ENCODE measurements around the gene ATP2A2. TPM values are rescaled to one million over a fixed set of nuclear protein-coding genes. Genes with fewer than 3 reads are reported as not detected.
"Not testable (repeated sequence)": the region's sequence is repeated elsewhere in the genome, so short reads cannot be mapped to it uniquely, and the experiment has no call there.

Gene ATP2A2
- total RNA-seq, 2 experiments from 2014 or later = 144 to 193 TPM

- no peak overlapping the region for H3K27ac Mint-ChIP-seq
- no peak overlapping the region for H3K4me3 Mint-ChIP-seq
- H3K27me3 Mint-ChIP-seq = no peaks in the 10 kb centered on the region
- H3K9me3 Mint-ChIP-seq (ENCODE audit: low read depth) = no peaks in the 10 kb centered on the region
- peak; percentile 58 for DNase-seq
- peak; percentile 67 for ATAC-seq
- peaks cover 20% of the 10 kb centered on the region for H3K4me1 Mint-ChIP-seq
- CTCF ChIA-PET = interaction anchor here (1.2 kb wide), 1 partner anchor 245 kb away, joined by 3 read pairs; no protein-coding TSS in a partner anchor
- peaks cover 3% of the 10 kb centered on the region for H3K36me3 Mint-ChIP-seq
Observed at GRCh38 chr12:110355073-110355472, 74.0 kb downstream of the ATP2A2 start.

GRCh38 chr12:110358384-110359097, 77.5 kb downstream of the ATP2A2 start:
- H3K27ac Mint-ChIP-seq; H3K9me3 Mint-ChIP-seq (ENCODE audit: low read depth); H3K4me3 Mint-ChIP-seq; H3K27me3 Mint-ChIP-seq; ATAC-seq; H3K36me3 Mint-ChIP-seq; DNase-seq: not testable (repeated sequence)
- H3K4me1 Mint-ChIP-seq = peaks cover 16% of the 10 kb centered on the region
- CTCF ChIA-PET = interaction anchor here (0.6 to 3.3 kb wide), 6 partner anchors 27 to 131 kb away, joined by 3 to 13 read pairs (median 3); no protein-coding TSS in a partner anchor

GRCh38 chr12:110361216-110361615, 80.2 kb downstream of the ATP2A2 start:
- no peak for ATAC-seq

GRCh38 chr12:110365489-110366320, 84.7 kb downstream of the ATP2A2 start:
- no peaks in the 10 kb centered on the region for H3K27me3 Mint-ChIP-seq
- H3K4me3 Mint-ChIP-seq = no peak overlapping the region
- H3K4me1 Mint-ChIP-seq = no peaks in the 10 kb centered on the region
- ATAC-seq = no peak
- H3K9me3 Mint-ChIP-seq (ENCODE audit: low read depth) = no peaks in the 10 kb centered on the region
- DNase-seq = no peak
- CTCF ChIA-PET = interaction anchor here (1.3 to 1.4 kb wide), 2 partner anchors 12 to 66 kb away, joined by 3 to 4 read pairs; no protein-coding TSS in a partner anchor
- no peaks in the 10 kb centered on the region for H3K36me3 Mint-ChIP-seq
- no peak overlapping the region for H3K27ac Mint-ChIP-seq

More at GRCh38 chr12:110361216-110361615, 80.2 kb downstream of the ATP2A2 start:
- Mint-ChIP-seq H3K27me3 (no peaks in the 10 kb centered on the region), H3K27ac (no peak overlapping the region), H3K4me1 (no peaks in the 10 kb centered on the region), H3K9me3 (ENCODE audit: low read depth) (no peaks in the 10 kb centered on the region), H3K36me3 (no peaks in the 10 kb centered on the region), H3K4me3 (no peak overlapping the region)
- CTCF ChIA-PET = interaction anchor here (0.7 kb wide), 1 partner anchor 15 kb away, joined by 4 read pairs; no protein-coding TSS in a partner anchor
- DNase-seq = no peak

GRCh38 chr12:110366321-110367142, 85.5 kb downstream of the ATP2A2 start:
- H3K4me1 Mint-ChIP-seq = no peaks in the 10 kb centered on the region
- H3K4me3 Mint-ChIP-seq = no peak overlapping the region
- H3K27me3 Mint-ChIP-seq = no peaks in the 10 kb centered on the region
- H3K9me3 Mint-ChIP-seq (ENCODE audit: low read depth) = no peaks in the 10 kb centered on the region
- H3K36me3 Mint-ChIP-seq = no peaks in the 10 kb centered on the region
- H3K27ac Mint-ChIP-seq = no peak overlapping the region
- ATAC-seq = peak; percentile 16
- no peak for DNase-seq
- CTCF ChIA-PET = interaction anchor here (1.4 kb wide), 1 partner anchor 65 kb away, joined by 4 read pairs; no protein-coding TSS in a partner anchor

- no peak overlapping the region for H3K27ac Mint-ChIP-seq
- DNase-seq (no peak), ATAC-seq (no peak)
- H3K36me3 Mint-ChIP-seq = peaks cover 3% of the 10 kb centered on the region
- H3K27me3 Mint-ChIP-seq = no peaks in the 10 kb centered on the region
- H3K9me3 Mint-ChIP-seq (ENCODE audit: low read depth) = no peaks in the 10 kb centered on the region
- no peak overlapping the region for H3K4me3 Mint-ChIP-seq
- CTCF ChIA-PET = interaction anchor here (1.1 kb wide), 1 partner anchor 83 kb away, joined by 3 read pairs; the partner anchor contains the start of gene ARPC3
- H3K4me1 Mint-ChIP-seq = no peaks in the 10 kb centered on the region
Observed at GRCh38 chr12:110367181-110367864, 86.3 kb downstream of the ATP2A2 start.

GRCh38 chr12:110369992-110370391, 88.9 kb downstream of the ATP2A2 start:
- H3K27ac Mint-ChIP-seq = no peak overlapping the region
- no peaks in the 10 kb centered on the region for H3K4me1 Mint-ChIP-seq
- H3K27me3 Mint-ChIP-seq = no peaks in the 10 kb centered on the region
- H3K4me3 Mint-ChIP-seq = no peak overlapping the region
- no peaks in the 10 kb centered on the region for H3K9me3 Mint-ChIP-seq (ENCODE audit: low read depth)
- CTCF ChIA-PET = no interaction called here
- peaks cover 12% of the 10 kb centered on the region for H3K36me3 Mint-ChIP-seq
- no peak for DNase-seq
- no peak for ATAC-seq

- no peak overlapping the region for H3K4me3 Mint-ChIP-seq
- ATAC-seq = no peak
Observed at GRCh38 chr12:110370732-110371231, 89.7 kb downstream of the ATP2A2 start.

GRCh38 chr12:110371408-110372055, 90.5 kb downstream of the ATP2A2 start:
- Mint-ChIP-seq H3K36me3 (peaks cover 20% of the 10 kb centered on the region), H3K4me1 (no peaks in the 10 kb centered on the region), H3K27me3 (no peaks in the 10 kb centered on the region), H3K9me3 (ENCODE audit: low read depth) (no peaks in the 10 kb centered on the region), H3K4me3 (no peak overlapping the region), H3K27ac (no peak overlapping the region)
- CTCF ChIA-PET = no interaction called here
- no peak for ATAC-seq
- no peak for DNase-seq

More at GRCh38 chr12:110370732-110371231, 89.7 kb downstream of the ATP2A2 start:
- DNase-seq = no peak
- CTCF ChIA-PET = no interaction called here
- Mint-ChIP-seq H3K27me3 (no peaks in the 10 kb centered on the region), H3K27ac (no peak overlapping the region), H3K9me3 (ENCODE audit: low read depth) (no peaks in the 10 kb centered on the region), H3K36me3 (peaks cover 16% of the 10 kb centered on the region), H3K4me1 (no peaks in the 10 kb centered on the region)

- Mint-ChIP-seq H3K27ac (no peak overlapping the region), H3K4me3 (no peak overlapping the region), H3K9me3 (ENCODE audit: low read depth) (no peaks in the 10 kb centered on the region), H3K4me1 (no peaks in the 10 kb centered on the region), H3K36me3 (peaks cover 20% of the 10 kb centered on the region), H3K27me3 (no peaks in the 10 kb centered on the region)
- ATAC-seq (no peak), DNase-seq (no peak)
- CTCF ChIA-PET = no interaction called here
Observed at GRCh38 chr12:110372056-110372425, 91.0 kb downstream of the ATP2A2 start.

GRCh38 chr12:110373025-110373424, 92.0 kb downstream of the ATP2A2 start:
- H3K36me3 Mint-ChIP-seq = peaks cover 26% of the 10 kb centered on the region
- CTCF ChIA-PET = interaction anchor here (1.0 kb wide), 1 partner anchor 58 kb away, joined by 3 read pairs; no protein-coding TSS in a partner anchor
- no peaks in the 10 kb centered on the region for H3K9me3 Mint-ChIP-seq (ENCODE audit: low read depth)
- H3K27me3 Mint-ChIP-seq = no peaks in the 10 kb centered on the region
- H3K27ac Mint-ChIP-seq = no peak overlapping the region
- ATAC-seq (no peak), DNase-seq (no peak)
- no peak overlapping the region for H3K4me3 Mint-ChIP-seq
- H3K4me1 Mint-ChIP-seq = no peaks in the 10 kb centered on the region

- Mint-ChIP-seq H3K9me3 (ENCODE audit: low read depth) (no peaks in the 10 kb centered on the region), H3K27me3 (no peaks in the 10 kb centered on the region), H3K36me3 (peaks cover 29% of the 10 kb centered on the region), H3K4me1 (no peaks in the 10 kb centered on the region), H3K4me3 (no peak overlapping the region), H3K27ac (no peak overlapping the region)
- CTCF ChIA-PET = interaction anchor here (1.0 kb wide), 1 partner anchor 58 kb away, joined by 3 read pairs; no protein-coding TSS in a partner anchor
- no peak for DNase-seq
- no peak for ATAC-seq
Observed at GRCh38 chr12:110373425-110373824, 92.4 kb downstream of the ATP2A2 start.

Data from activated CD8-positive, alpha-beta memory T cell treated with anti-CD3 and anti-CD28 coated beads, Interleukin-2, amount 10 ng/mL, durations not matched to agents 7 days and 5 days (primary cell).